ENCODE results near the gene SLC39A9. TPM values are rescaled to one million over a fixed set of nuclear protein-coding genes. Genes with fewer than 3 reads are reported as not detected.

Gene SLC39A9
- total RNA-seq, 4 donors from 2014 or later: 64.9 to 101 (median 81.3) TPM

DNA sequence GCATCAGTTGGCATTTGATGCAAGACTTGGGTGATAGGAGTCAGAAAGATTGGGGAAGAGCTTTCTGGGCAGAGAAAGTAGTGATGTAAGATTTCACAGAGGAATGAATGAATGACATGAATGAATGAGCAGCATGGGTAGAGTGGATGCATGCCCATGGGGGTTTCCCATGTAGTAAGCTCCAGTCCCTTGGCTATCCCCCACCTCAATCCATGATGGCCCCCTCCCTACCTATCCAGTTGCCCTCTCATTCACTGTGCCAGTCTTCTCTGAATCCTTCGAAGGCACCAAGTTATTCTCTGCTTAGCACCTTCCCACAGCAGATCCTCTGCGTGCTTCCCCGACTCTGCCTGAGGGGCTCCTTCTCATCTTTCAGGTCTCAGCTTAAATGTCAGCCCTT is 32.4 kb upstream of the SLC39A9 start:
- TF ChIP-seq CTCF (IDR thresholded peaks at IDR 0.05): no peak
- TF ChIP-seq POLR2A (IDR thresholded peaks at IDR 0.05): no peak
- intact Hi-C loops (cut with DNase I): no loop called here
- 49 to 50% methylated on average over 3 of the region's 3 CpGs for WGBS, 2 donors

GRCh38 chr14:69366761-69367160 is 31.7 kb upstream of the SLC39A9 start:
- intact Hi-C loops (cut with DNase I): no loop called here
- no peak for TF ChIP-seq CTCF (IDR thresholded peaks at IDR 0.05)
- TF ChIP-seq POLR2A (IDR thresholded peaks at IDR 0.05): no peak
- DNase-seq: no peak
- no peaks in the 10 kb centered on the region for H3K36me3 ChIP-seq
- H3K4me1 ChIP-seq: no peaks in the 10 kb centered on the region
- H3K4me3 ChIP-seq (replicated peaks in 1 of 3): no peak overlapping the region
- no peaks in the 10 kb centered on the region for H3K9me3 ChIP-seq
- no peak overlapping the region for H3K27ac ChIP-seq
- no peaks in the 10 kb centered on the region for H3K27me3 ChIP-seq
- WGBS, 2 donors: 94 to 98% methylated on average over 4 of the region's 4 CpGs

More for the DNA sequence above, 32.4 kb upstream of the SLC39A9 start:
- Histone ChIP-seq H3K27me3 (no peaks in the 10 kb centered on the region), H3K36me3 (no peaks in the 10 kb centered on the region), H3K4me1 (no peaks in the 10 kb centered on the region), H3K4me3 (replicated peaks in 1 of 3) (no peak overlapping the region), H3K9me3 (no peaks in the 10 kb centered on the region), H3K27ac (no peak overlapping the region)
- no peak for DNase-seq

GRCh38 chr14:69368381-69368780 is 30.1 kb upstream of the SLC39A9 start:
- WGBS, 2 donors: 60 to 84% methylated on average over 1 of the region's 1 CpG
- TF ChIP-seq CTCF (IDR thresholded peaks at IDR 0.05) (no peak), POLR2A (IDR thresholded peaks at IDR 0.05) (no peak)
- Histone ChIP-seq H3K27me3 (no peaks in the 10 kb centered on the region), H3K9me3 (no peaks in the 10 kb centered on the region), H3K4me1 (no peaks in the 10 kb centered on the region), H3K36me3 (no peaks in the 10 kb centered on the region), H3K27ac (no peak overlapping the region), H3K4me3 (replicated peaks in 1 of 3) (no peak overlapping the region)
- intact Hi-C loops (cut with DNase I): no loop called here
- no peak for DNase-seq

DNA sequence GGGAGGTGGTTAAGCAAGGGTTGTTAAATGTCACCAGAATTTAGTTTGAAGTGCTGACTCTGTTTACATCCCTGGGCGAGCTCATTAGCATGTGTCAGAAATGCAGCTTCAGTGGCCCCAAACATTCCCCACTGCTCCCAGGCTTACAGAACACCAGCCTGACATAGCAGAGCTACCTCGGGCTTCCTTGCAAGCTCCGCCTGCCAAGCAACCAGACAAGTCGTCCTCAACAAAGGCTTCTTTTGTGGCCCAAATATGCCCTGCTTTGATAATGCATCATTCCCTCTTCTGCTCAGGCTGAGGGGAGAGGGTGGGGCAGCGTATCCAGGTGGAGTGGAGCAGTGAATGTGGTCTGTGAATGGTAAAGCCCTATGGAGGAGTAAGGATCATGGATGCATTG is 28.4 kb upstream of the SLC39A9 start:
- Histone ChIP-seq H3K27me3 (no peaks in the 10 kb centered on the region), H3K4me3 (replicated peaks in 1 of 3) (no peak overlapping the region), H3K9me3 (no peaks in the 10 kb centered on the region), H3K4me1 (no peaks in the 10 kb centered on the region), H3K36me3 (no peaks in the 10 kb centered on the region), H3K27ac (no peak overlapping the region)
- TF ChIP-seq POLR2A (IDR thresholded peaks at IDR 0.05) (no peak), CTCF (IDR thresholded peaks at IDR 0.05) (no peak)
- intact Hi-C loops (cut with DNase I): no loop called here
- DNase-seq: no peak
- whole genome bisulfite sequencing, 2 donors: 64 to 65% methylated on average over 5 of the region's 5 CpGs

DNA sequence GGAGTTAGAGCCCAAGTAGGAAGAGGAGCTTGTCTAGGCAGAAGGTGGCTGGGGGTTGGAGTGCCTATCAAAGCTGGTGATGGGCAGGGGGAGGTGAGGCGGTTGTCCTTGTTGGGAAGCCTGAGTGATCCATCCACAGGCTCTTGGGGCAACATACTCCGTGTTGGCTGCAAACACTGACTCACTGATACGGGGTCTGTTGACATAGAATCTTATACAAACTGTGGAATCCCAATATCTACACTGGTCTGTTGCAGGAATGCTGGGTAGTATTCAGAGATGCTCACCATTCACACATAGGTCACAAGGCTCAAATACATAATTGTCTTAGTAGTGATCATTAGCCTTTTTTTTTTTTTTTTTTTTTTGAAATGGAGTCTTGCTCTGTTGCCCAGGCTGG is 26.3 kb upstream of the SLC39A9 start:
- no peaks in the 10 kb centered on the region for H3K27me3 ChIP-seq
- H3K4me1 ChIP-seq: no peaks in the 10 kb centered on the region
- H3K9me3 ChIP-seq: no peaks in the 10 kb centered on the region
- intact Hi-C loops (cut with DNase I): no loop called here
- no peak overlapping the region for H3K27ac ChIP-seq
- DNase-seq: no peak
- peaks cover 8 to 9% of the 10 kb centered on the region in 2 donors for H3K36me3 ChIP-seq
- H3K4me3 ChIP-seq (replicated peaks in 1 of 3): no peak overlapping the region
- 89 to 100% methylated on average over 3 of the region's 3 CpGs for WGBS, 2 donors
- TF ChIP-seq POLR2A (IDR thresholded peaks at IDR 0.05): no peak
- TF ChIP-seq CTCF (IDR thresholded peaks at IDR 0.05): no peak
